Measurements from ENCODE around the gene WDFY2. TPM values are rescaled to one million over a fixed set of nuclear protein-coding genes. Genes with fewer than 3 reads are reported as not detected.
A peak's percentile ranks its signal among the peaks of the same experiment; 100 is the strongest.
"Not testable (repeated sequence)": the region's sequence is repeated elsewhere in the genome, so short reads cannot be mapped to it uniquely, and the experiment has no call there.

WDFY2 gene
- total and polyA plus RNA-seq, 2 donors, result 3.4 to 7.4 TPM

- Histone ChIP-seq H3K4me3 (ENCODE audit: low read length in 2 of 2) (no peak overlapping the region), H3K27me3 (ENCODE audit: control insufficient read depth in 2 of 2, insufficient read depth in 1 of 2, low read length in 1 of 2) (no peaks in the 10 kb centered on the region), H3K9me3 (ENCODE audit: control insufficient read depth in 2 of 2, insufficient read depth in 1 of 2, low read length in 1 of 2) (no peaks in the 10 kb centered on the region), H3K27ac (ENCODE audit: low read depth in 1 of 2, low read length in 1 of 2) (peak overlapping the region in 1 of 2 donors; percentile 27), H3K36me3 (ENCODE audit: control insufficient read depth in 2 of 2, insufficient read depth in 2 of 2, low read length in 1 of 2) (no peaks in the 10 kb centered on the region), H3K4me1 (ENCODE audit: control insufficient read depth in 2 of 2, insufficient read depth in 2 of 2, low read length in 2 of 2) (no peaks in the 10 kb centered on the region)
- WGBS, result 75% methylated on average over 4 of the region's 4 CpGs
- no peak for DNase-seq (ENCODE audit: low read depth in 6 of 9, low spot score in 9 of 9)
Observed at GRCh38 chr13:51590971-51591627, 6.8 kb downstream of the WDFY2 start.

- H3K36me3 ChIP-seq (ENCODE audit: control insufficient read depth in 2 of 2, insufficient read depth in 2 of 2, low read length in 1 of 2); H3K4me3 ChIP-seq (ENCODE audit: low read length in 2 of 2); H3K4me1 ChIP-seq (ENCODE audit: control insufficient read depth in 2 of 2, insufficient read depth in 2 of 2, low read length in 2 of 2); H3K9me3 ChIP-seq (ENCODE audit: control insufficient read depth in 2 of 2, insufficient read depth in 1 of 2, low read length in 1 of 2); DNase-seq (ENCODE audit: low read depth in 6 of 9, low spot score in 9 of 9); H3K27me3 ChIP-seq (ENCODE audit: control insufficient read depth in 2 of 2, insufficient read depth in 1 of 2, low read length in 1 of 2): not testable (repeated sequence)
- 95% methylated on average over 1 of the region's 1 CpG for WGBS
- peak overlapping the region in 1 of 2 donors; percentile 4 for H3K27ac ChIP-seq (ENCODE audit: low read depth in 1 of 2, low read length in 1 of 2)
Observed at GRCh38 chr13:51591938-51592337, 7.7 kb downstream of the WDFY2 start.

- DNase-seq (ENCODE audit: low read depth in 6 of 9, low spot score in 9 of 9), result no peak
- Histone ChIP-seq H3K36me3 (ENCODE audit: control insufficient read depth in 2 of 2, insufficient read depth in 2 of 2, low read length in 1 of 2) (no peaks in the 10 kb centered on the region), H3K27ac (ENCODE audit: low read depth in 1 of 2, low read length in 1 of 2) (no peak overlapping the region), H3K27me3 (ENCODE audit: control insufficient read depth in 2 of 2, insufficient read depth in 1 of 2, low read length in 1 of 2) (no peaks in the 10 kb centered on the region), H3K9me3 (ENCODE audit: control insufficient read depth in 2 of 2, insufficient read depth in 1 of 2, low read length in 1 of 2) (no peaks in the 10 kb centered on the region), H3K4me3 (ENCODE audit: low read length in 2 of 2) (no peak overlapping the region), H3K4me1 (ENCODE audit: control insufficient read depth in 2 of 2, insufficient read depth in 2 of 2, low read length in 2 of 2) (no peaks in the 10 kb centered on the region)
- WGBS, result 94% methylated on average over 3 of the region's 3 CpGs
Observed at GRCh38 chr13:51594432-51594831, 10.2 kb downstream of the WDFY2 start.

GRCh38 chr13:51595416-51595815, 11.2 kb downstream of the WDFY2 start:
- Histone ChIP-seq H3K27ac (ENCODE audit: low read depth in 1 of 2, low read length in 1 of 2) (no peak overlapping the region), H3K27me3 (ENCODE audit: control insufficient read depth in 2 of 2, insufficient read depth in 1 of 2, low read length in 1 of 2) (no peaks in the 10 kb centered on the region), H3K4me1 (ENCODE audit: control insufficient read depth in 2 of 2, insufficient read depth in 2 of 2, low read length in 2 of 2) (no peaks in the 10 kb centered on the region), H3K36me3 (ENCODE audit: control insufficient read depth in 2 of 2, insufficient read depth in 2 of 2, low read length in 1 of 2) (no peaks in the 10 kb centered on the region), H3K9me3 (ENCODE audit: control insufficient read depth in 2 of 2, insufficient read depth in 1 of 2, low read length in 1 of 2) (no peaks in the 10 kb centered on the region), H3K4me3 (ENCODE audit: low read length in 2 of 2) (no peak overlapping the region)
- 68% methylated on average over 3 of the region's 3 CpGs for WGBS
- no peak for DNase-seq (ENCODE audit: low read depth in 6 of 9, low spot score in 9 of 9)

GRCh38 chr13:51596541-51596940, 12.3 kb downstream of the WDFY2 start:
- DNase-seq (ENCODE audit: low read depth in 6 of 9, low spot score in 9 of 9), result no peak
- Histone ChIP-seq H3K9me3 (ENCODE audit: control insufficient read depth in 2 of 2, insufficient read depth in 1 of 2, low read length in 1 of 2) (no peaks in the 10 kb centered on the region), H3K4me1 (ENCODE audit: control insufficient read depth in 2 of 2, insufficient read depth in 2 of 2, low read length in 2 of 2) (no peaks in the 10 kb centered on the region), H3K27ac (ENCODE audit: low read depth in 1 of 2, low read length in 1 of 2) (no peak overlapping the region), H3K36me3 (ENCODE audit: control insufficient read depth in 2 of 2, insufficient read depth in 2 of 2, low read length in 1 of 2) (no peaks in the 10 kb centered on the region), H3K4me3 (ENCODE audit: low read length in 2 of 2) (no peak overlapping the region), H3K27me3 (ENCODE audit: control insufficient read depth in 2 of 2, insufficient read depth in 1 of 2, low read length in 1 of 2) (no peaks in the 10 kb centered on the region)
- 92% methylated on average over 2 of the region's 2 CpGs for WGBS

GRCh38 chr13:51599444-51600176, 15.3 kb downstream of the WDFY2 start:
- H3K4me1 ChIP-seq (ENCODE audit: control insufficient read depth in 2 of 2, insufficient read depth in 2 of 2, low read length in 2 of 2), result no peaks in the 10 kb centered on the region
- no peaks in the 10 kb centered on the region for H3K36me3 ChIP-seq (ENCODE audit: control insufficient read depth in 2 of 2, insufficient read depth in 2 of 2, low read length in 1 of 2)
- DNase-seq (ENCODE audit: low read depth in 6 of 9, low spot score in 9 of 9), result no peak
- no peaks in the 10 kb centered on the region for H3K9me3 ChIP-seq (ENCODE audit: control insufficient read depth in 2 of 2, insufficient read depth in 1 of 2, low read length in 1 of 2)
- no peaks in the 10 kb centered on the region for H3K27me3 ChIP-seq (ENCODE audit: control insufficient read depth in 2 of 2, insufficient read depth in 1 of 2, low read length in 1 of 2)
- H3K27ac ChIP-seq (ENCODE audit: low read depth in 1 of 2, low read length in 1 of 2), result no peak overlapping the region
- no peak overlapping the region for H3K4me3 ChIP-seq (ENCODE audit: low read length in 2 of 2)

GRCh38 chr13:51600703-51601102, 16.4 kb downstream of the WDFY2 start:
- no peaks in the 10 kb centered on the region for H3K4me1 ChIP-seq (ENCODE audit: control insufficient read depth in 2 of 2, insufficient read depth in 2 of 2, low read length in 2 of 2)
- no peak for DNase-seq (ENCODE audit: low read depth in 6 of 9, low spot score in 9 of 9)
- H3K27me3 ChIP-seq (ENCODE audit: control insufficient read depth in 2 of 2, insufficient read depth in 1 of 2, low read length in 1 of 2), result no peaks in the 10 kb centered on the region
- H3K4me3 ChIP-seq (ENCODE audit: low read length in 2 of 2), result no peak overlapping the region
- H3K9me3 ChIP-seq (ENCODE audit: control insufficient read depth in 2 of 2, insufficient read depth in 1 of 2, low read length in 1 of 2), result no peaks in the 10 kb centered on the region
- no peaks in the 10 kb centered on the region for H3K36me3 ChIP-seq (ENCODE audit: control insufficient read depth in 2 of 2, insufficient read depth in 2 of 2, low read length in 1 of 2)
- WGBS, result 99% methylated on average over 3 of the region's 3 CpGs
- H3K27ac ChIP-seq (ENCODE audit: low read depth in 1 of 2, low read length in 1 of 2), result no peak overlapping the region

- WGBS, result 98% methylated on average over 8 of the region's 8 CpGs
- no peaks in the 10 kb centered on the region for H3K9me3 ChIP-seq (ENCODE audit: control insufficient read depth in 2 of 2, insufficient read depth in 1 of 2, low read length in 1 of 2)
- H3K4me3 ChIP-seq (ENCODE audit: low read length in 2 of 2), result no peak overlapping the region
- H3K36me3 ChIP-seq (ENCODE audit: control insufficient read depth in 2 of 2, insufficient read depth in 2 of 2, low read length in 1 of 2), result no peaks in the 10 kb centered on the region
- H3K27me3 ChIP-seq (ENCODE audit: control insufficient read depth in 2 of 2, insufficient read depth in 1 of 2, low read length in 1 of 2), result no peaks in the 10 kb centered on the region
- no peak for DNase-seq (ENCODE audit: low read depth in 6 of 9, low spot score in 9 of 9)
- H3K4me1 ChIP-seq (ENCODE audit: control insufficient read depth in 2 of 2, insufficient read depth in 2 of 2, low read length in 2 of 2), result no peaks in the 10 kb centered on the region
- no peak overlapping the region for H3K27ac ChIP-seq (ENCODE audit: low read depth in 1 of 2, low read length in 1 of 2)
Observed at GRCh38 chr13:51601601-51602565, 17.6 kb downstream of the WDFY2 start.

- Histone ChIP-seq H3K9me3 (ENCODE audit: control insufficient read depth in 2 of 2, insufficient read depth in 1 of 2, low read length in 1 of 2) (no peaks in the 10 kb centered on the region), H3K27ac (ENCODE audit: low read depth in 1 of 2, low read length in 1 of 2) (no peak overlapping the region), H3K27me3 (ENCODE audit: control insufficient read depth in 2 of 2, insufficient read depth in 1 of 2, low read length in 1 of 2) (no peaks in the 10 kb centered on the region), H3K4me3 (ENCODE audit: low read length in 2 of 2) (no peak overlapping the region), H3K4me1 (ENCODE audit: control insufficient read depth in 2 of 2, insufficient read depth in 2 of 2, low read length in 2 of 2) (peaks cover 0 to 2% of the 10 kb centered on the region in 2 donors), H3K36me3 (ENCODE audit: control insufficient read depth in 2 of 2, insufficient read depth in 2 of 2, low read length in 1 of 2) (no peaks in the 10 kb centered on the region)
- DNase-seq (ENCODE audit: low read depth in 6 of 9, low spot score in 9 of 9), result no peak
- 99% methylated on average over 1 of the region's 1 CpG for WGBS
Observed at GRCh38 chr13:51603716-51604115, 19.5 kb downstream of the WDFY2 start.

Data from thymus (tissue), 11 donors.